ENCODE results near the gene KRR1.
A peak's percentile ranks its signal among the peaks of the same experiment; 100 is the strongest.

Gene KRR1

DNA sequence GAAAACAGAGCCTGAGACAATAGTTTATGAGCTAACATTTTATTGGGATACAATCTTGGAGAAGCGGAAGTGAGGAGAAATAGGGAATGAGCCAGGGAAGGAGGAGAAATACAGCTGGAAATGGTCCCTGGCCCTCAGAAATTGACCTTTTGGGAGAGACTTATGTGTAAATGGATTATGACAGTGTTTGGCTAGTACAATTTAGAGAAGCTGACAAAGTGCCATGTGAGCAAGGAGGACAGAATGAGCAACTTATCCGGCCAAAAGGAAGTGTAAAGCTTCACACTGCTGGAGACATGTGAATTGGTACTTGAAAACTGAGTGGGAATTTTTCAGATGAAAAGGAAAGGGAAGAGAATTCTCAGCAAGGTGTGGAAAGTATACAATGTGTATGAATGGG, 28.0 kb downstream of the KRR1 start:
- DNase-seq (ENCODE audit: low read depth) = no peak
- no peak overlapping the region for H3K4me3 ChIP-seq (ENCODE audit: low read depth, low read length)
- TF ChIP-seq, protein P1, sequence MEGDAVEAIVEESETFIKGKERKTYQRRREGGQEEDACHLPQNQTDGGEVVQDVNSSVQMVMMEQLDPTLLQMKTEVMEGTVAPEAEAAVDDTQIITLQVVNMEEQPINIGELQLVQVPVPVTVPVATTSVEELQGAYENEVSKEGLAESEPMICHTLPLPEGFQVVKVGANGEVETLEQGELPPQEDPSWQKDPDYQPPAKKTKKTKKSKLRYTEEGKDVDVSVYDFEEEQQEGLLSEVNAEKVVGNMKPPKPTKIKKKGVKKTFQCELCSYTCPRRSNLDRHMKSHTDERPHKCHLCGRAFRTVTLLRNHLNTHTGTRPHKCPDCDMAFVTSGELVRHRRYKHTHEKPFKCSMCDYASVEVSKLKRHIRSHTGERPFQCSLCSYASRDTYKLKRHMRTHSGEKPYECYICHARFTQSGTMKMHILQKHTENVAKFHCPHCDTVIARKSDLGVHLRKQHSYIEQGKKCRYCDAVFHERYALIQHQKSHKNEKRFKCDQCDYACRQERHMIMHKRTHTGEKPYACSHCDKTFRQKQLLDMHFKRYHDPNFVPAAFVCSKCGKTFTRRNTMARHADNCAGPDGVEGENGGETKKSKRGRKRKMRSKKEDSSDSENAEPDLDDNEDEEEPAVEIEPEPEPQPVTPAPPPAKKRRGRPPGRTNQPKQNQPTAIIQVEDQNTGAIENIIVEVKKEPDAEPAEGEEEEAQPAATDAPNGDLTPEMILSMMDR (IDR thresholded peaks at IDR 0.05; ENCODE audit: low read depth, low read length, missing control alignments) = no peak

DNA sequence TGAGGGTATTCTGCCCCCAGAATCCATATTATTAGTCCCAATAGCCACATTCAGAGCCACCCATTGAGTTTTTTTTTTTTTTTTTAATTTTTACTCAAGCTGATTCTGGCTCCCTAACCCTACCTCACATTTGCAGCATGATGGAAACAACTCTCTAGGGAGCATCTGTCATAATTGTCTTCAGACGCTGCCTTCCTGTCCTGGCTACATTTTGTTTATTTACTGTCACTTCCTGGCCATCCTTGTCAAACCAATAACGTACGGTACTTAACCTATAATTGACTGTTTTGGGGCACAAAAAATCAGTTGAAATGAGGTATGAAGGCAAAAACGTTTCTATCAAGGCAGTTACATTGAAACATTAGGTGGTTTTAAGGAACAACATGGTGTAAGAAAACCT, 28.8 kb downstream of the KRR1 start:
- TF ChIP-seq, protein P1 (IDR thresholded peaks at IDR 0.05; ENCODE audit: low read depth, low read length, missing control alignments) = no peak
- DNase-seq (ENCODE audit: low read depth) = no peak
- peak overlapping the region; percentile 63 for H3K4me3 ChIP-seq (ENCODE audit: low read depth, low read length)

DNA sequence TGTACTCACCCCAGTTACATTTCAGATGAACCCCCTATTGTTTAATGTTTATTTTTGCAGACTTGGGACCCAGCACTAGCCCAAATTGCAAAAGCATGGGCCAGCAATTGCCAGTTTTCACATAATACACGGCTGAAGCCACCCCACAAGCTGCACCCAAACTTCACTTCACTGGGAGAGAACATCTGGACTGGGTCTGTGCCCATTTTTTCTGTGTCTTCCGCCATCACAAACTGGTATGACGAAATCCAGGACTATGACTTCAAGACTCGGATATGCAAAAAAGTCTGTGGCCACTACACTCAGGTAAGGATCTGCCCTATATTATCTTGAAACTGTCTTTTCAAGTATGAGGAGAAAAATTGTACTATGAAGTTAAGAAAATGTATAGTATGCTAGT, 29.6 kb downstream of the KRR1 start:
- TF ChIP-seq, protein P1 (IDR thresholded peaks at IDR 0.05; ENCODE audit: low read depth, low read length, missing control alignments) = no peak
- DNase-seq (ENCODE audit: low read depth) = no peak
- peak overlapping the region; percentile 63 for H3K4me3 ChIP-seq (ENCODE audit: low read depth, low read length)

DNA sequence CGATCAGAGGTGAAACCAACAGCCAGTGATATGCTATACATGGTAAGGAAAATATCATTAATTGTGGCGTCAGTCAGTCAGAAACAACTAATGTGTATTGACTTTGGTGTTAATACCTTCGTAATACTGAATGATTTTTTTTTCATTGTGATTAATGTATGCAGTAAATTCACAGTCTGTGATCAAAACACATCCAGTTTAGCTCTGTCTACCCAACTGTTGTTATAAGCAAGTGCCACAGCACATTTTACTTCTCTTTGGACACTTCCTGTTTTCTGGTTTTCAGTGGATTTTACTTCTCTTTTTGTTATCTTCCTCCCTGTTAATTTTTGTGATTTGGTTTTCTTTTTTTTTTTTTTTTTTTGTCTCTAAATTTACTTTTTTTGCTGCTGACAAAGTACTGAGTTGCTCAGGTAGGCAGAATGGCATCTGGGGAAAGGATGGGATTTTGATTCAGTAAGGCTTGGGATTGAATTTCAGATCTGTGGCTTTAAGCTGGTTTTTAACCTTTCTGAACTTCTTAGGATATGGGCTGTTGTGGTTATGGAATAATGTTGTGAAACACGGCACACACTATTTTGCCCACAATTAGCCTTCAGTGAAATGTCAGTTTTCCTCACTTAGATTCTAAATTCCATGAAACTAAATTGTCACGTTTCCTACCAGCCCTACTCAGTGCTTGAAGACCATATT, 30.2 kb downstream of the KRR1 start:
- H3K4me3 ChIP-seq (ENCODE audit: low read depth, low read length) = peak overlapping the region; percentile 63
- no peak for DNase-seq (ENCODE audit: low read depth)
- TF ChIP-seq, protein P1 (IDR thresholded peaks at IDR 0.05; ENCODE audit: low read depth, low read length, missing control alignments) = no peak

DNA sequence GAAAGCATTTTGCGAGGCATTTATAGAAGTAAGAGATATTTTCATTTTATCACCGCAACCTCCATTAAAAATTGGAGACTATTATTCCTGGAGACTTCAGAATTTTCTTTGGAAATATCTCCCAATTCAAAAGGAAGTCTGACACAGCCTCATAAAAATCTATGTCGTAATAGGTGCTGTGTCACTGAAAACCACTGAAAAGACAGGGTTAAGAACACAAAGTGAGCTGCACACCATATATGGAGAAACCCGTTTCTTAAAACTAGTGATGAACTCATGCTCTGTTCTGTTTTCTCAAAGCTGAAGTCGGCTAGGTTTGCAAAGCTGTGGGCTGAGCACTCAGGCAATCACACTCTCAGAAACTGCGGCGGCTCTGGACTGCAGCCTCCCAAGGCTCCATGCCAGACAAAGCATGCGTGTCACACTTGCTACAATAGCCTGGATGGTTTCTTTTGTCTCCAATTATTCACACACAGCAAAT, 30.9 kb downstream of the KRR1 start, which contains the start of gene GLIPR1:
TSS of gene GLIPR1 (plus strand) at position 287 of the 481 bp plus-strand sequence. CDS start at position 413, 126 bp downstream.
- H3K4me3 ChIP-seq (ENCODE audit: low read depth, low read length) = peak within 1 kb of the TSS; percentile 63
- TF ChIP-seq, protein P1 (IDR thresholded peaks at IDR 0.05; ENCODE audit: low read depth, low read length, missing control alignments) = no peak
- peak; percentile 80 for DNase-seq (ENCODE audit: low read depth)

DNA sequence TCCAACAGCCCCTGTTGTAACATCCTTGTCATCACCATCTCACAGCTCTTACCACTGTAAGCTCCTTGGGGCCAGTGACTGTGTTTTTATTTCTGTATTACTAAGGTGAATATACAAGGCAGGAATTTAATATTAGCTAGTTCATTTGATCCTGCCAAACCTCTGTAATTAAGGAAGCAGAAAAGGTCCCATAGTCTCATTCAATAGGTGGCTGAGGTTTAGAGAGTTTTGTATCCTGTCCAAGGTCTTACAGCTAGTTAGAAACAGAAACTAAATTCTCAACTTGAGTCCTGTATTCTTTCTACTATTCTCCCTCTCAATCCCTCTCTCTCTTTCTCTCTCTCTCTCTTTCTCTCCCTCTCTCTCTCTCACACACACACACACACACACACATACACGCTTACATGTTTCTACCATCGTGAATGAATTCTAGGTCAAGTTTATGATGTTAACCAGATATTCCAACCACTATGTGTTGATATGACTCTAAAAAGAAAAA, 31.4 kb downstream of the KRR1 start:
- TF ChIP-seq, protein P1 (IDR thresholded peaks at IDR 0.05; ENCODE audit: low read depth, low read length, missing control alignments) = no peak
- DNase-seq (ENCODE audit: low read depth) = no peak
- H3K4me3 ChIP-seq (ENCODE audit: low read depth, low read length) = peak overlapping the region; percentile 63; the same call in 1 of the 2 replicates

Measured in GM12864 (cell line).